Measurements from ENCODE around the gene PARVB.

Gene PARVB

DNA sequence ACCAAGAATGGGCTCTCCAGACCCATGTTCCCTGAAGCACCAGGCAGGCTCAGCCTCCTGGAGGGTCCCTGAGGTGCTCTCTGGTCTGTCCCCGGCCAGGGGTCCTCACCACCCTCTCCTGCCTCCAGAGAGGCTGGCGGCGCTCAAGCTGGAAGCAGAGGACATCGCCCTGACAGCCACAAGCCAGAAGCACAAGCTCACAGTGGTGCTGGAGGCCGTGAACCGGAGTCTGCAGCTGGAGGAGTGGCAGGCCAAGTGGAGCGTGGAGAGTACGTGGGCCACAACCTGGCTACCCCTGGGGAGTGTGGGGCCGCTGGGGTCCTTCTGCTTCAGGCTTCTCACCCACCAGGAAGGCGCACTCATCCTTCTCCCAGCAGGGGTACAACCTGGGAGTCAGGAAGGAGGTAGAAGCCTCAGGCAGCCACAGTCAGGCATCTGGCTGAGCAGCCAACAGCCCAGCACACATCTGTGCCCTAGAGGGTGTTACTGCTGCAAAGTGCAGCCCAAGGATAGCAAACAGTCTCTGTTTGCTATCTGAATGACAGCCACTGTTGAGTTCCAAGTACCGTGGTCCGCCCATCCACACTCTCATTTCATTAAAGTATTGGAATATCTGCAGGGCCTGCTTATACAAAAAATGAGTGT, 165.0 kb downstream of the PARVB start:
- Histone ChIP-seq H3K4me3 (no peak overlapping the region), H3K27ac (no peak overlapping the region)
- no peak for DNase-seq (ENCODE audit: low spot score)
- TF ChIP-seq, protein P1, sequence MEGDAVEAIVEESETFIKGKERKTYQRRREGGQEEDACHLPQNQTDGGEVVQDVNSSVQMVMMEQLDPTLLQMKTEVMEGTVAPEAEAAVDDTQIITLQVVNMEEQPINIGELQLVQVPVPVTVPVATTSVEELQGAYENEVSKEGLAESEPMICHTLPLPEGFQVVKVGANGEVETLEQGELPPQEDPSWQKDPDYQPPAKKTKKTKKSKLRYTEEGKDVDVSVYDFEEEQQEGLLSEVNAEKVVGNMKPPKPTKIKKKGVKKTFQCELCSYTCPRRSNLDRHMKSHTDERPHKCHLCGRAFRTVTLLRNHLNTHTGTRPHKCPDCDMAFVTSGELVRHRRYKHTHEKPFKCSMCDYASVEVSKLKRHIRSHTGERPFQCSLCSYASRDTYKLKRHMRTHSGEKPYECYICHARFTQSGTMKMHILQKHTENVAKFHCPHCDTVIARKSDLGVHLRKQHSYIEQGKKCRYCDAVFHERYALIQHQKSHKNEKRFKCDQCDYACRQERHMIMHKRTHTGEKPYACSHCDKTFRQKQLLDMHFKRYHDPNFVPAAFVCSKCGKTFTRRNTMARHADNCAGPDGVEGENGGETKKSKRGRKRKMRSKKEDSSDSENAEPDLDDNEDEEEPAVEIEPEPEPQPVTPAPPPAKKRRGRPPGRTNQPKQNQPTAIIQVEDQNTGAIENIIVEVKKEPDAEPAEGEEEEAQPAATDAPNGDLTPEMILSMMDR (IDR thresholded peaks at IDR 0.05): no peak

DNA sequence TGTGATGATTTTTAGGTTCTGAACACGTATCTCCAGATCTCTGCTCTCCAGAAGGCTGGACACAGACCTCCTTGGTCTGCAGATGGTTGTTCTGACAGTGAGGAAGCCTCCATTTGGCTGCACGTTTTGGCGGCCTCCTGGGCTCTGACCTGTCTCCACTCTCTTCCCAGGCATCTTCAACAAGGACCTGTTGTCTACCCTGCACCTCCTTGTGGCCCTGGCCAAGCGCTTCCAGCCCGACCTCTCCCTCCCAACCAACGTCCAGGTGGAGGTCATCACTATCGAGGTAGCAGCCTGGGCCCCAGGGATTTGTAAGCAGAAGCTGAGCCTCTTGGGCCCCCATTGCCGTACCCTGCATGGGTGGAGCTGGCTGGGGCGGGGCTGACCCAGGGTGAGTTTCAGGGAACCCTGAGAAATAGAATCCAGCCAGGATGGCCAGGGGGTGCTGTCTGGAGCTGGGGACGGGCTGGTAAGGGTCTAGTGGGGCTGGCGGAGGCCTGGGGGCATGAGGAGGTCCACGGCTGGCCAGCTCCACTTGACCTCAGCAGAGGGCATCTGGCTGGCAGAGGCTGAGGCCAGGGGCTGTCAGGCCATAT, 166.4 kb downstream of the PARVB start:
- TF ChIP-seq, protein P1 (IDR thresholded peaks at IDR 0.05): no peak
- Histone ChIP-seq H3K27ac (no peak overlapping the region), H3K4me3 (no peak overlapping the region)
- no peak for DNase-seq (ENCODE audit: low spot score)

DNA sequence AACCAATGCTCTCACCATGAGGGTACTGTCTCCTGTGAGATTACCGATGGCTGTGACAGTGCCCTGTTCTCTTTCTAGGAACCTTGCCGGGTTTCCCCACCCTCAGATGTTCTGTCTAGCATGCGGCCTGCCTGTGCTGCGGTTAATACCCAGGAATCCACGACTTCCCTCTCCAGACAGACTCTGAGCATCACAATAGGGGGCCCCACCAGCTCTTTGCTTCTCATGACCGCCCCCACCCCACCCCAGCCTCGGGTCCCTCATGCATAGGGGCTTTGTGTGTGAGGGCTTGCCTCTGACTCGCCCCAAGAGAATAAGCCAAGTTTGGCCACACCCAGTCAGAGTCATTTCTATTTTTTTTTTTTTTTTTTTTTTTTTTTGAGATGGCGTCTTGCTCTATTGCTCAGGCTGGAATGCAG, 166.9 kb downstream of the PARVB start:
- H3K27ac ChIP-seq: no peak overlapping the region
- TF ChIP-seq, protein P1 (IDR thresholded peaks at IDR 0.05): no peak
- no peak for DNase-seq (ENCODE audit: low spot score)
- no peak overlapping the region for H3K4me3 ChIP-seq

DNA sequence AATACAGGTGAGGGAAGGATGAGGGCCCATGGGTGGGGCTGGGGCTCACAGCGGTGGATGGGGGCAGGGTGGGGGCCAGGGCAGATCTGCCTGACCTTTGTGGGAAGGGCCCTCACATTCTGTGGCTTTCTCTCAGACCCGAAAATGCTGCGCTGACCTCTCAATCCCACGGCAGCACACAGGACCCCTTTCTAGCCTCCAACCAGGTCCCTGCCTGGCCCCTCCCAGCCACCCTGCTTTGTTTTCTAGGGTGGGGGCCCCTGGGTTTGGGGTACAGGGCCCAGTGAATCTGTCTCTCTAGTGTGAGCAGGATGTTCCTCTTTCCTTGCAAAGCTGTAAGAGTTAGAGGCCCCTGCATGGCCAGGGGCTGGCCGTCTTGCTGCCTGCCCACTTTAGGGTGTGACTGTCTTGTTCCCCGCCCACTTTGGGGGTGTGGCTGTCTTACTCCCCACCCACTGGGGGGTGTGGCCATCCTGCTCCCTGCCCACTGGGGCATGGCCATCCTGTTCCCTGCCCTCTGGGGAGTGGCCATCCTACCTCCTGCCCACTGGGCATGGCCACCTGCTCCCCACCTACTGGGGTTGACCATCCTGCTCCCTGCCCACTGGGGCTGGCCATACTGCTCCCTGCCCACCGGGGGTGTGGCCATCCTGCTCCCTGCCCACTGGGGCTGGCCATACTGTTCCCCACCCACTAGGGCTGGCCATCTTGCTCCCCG, 168.2 kb downstream of the PARVB start:
- Histone ChIP-seq H3K27ac (no peak overlapping the region), H3K4me3 (no peak overlapping the region)
- TF ChIP-seq, protein P1 (IDR thresholded peaks at IDR 0.05): no peak
- DNase-seq (ENCODE audit: low spot score): no peak

DNA sequence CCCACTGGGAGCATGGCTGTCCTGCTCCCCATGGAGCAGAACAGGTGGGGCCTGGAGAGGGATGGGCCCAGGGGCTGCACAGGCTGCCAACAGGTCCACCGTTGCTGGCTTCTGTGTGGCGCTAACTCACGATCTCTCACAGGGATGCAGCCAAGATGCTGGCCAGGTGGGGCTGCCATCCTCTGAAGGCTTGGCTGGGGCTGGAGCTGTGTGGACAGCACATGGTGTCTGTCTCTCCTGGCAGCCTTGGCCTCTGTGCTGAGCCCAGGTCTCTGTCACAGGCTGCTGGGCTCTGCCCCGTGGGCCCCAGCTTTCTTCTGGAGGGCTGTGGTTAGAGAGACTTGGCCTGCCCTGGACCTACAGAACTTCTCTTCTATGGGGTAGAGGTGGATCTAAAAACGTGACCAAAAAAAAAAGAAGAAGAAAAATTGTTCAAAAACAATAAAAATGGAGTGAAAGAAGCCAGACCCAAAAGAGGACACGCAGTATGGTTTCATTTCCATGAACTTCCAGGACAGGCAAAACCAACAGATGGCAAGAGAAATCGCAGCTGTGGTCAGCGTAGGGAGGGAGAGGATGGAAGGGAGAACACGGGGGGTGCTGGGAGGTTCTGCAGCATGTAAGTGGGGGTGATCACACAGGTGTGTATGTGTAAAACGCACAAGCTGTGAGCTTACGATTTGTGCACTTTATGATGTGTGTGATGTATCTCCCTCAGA, 168.9 kb downstream of the PARVB start:
- no peak overlapping the region for H3K4me3 ChIP-seq
- no peak overlapping the region for H3K27ac ChIP-seq
- DNase-seq (ENCODE audit: low spot score): no peak
- TF ChIP-seq, protein P1 (IDR thresholded peaks at IDR 0.05): no peak

DNA sequence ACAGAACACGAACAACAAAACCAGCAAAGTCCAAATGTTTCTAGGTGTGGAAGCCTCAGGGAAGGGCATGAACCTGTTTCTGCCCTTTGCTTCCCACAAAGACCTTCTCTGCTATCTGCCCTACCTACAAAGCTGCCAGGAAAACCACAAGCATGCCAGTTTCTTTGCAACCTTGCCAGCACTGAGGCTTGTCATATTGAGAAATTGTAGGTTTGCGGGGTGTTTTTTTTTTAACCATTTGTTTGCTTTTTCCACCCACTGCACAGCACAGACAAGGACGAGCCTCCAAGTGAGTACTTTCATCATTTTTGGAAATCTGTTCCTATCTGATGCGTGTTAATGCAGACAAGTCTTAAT, 169.4 kb downstream of the PARVB start:
- H3K27ac ChIP-seq: no peak overlapping the region
- TF ChIP-seq, protein P1 (IDR thresholded peaks at IDR 0.05): no peak

More for the DNA sequence above, 169.4 kb downstream of the PARVB start:
- no peak overlapping the region for H3K4me3 ChIP-seq
- DNase-seq (ENCODE audit: low spot score): no peak
